Caco-2 (cell line): ENCODE measurements around the gene SLC12A7. TPM values are rescaled to one million over a fixed set of nuclear protein-coding genes. Genes with fewer than 3 reads are reported as not detected.

Source experiments
- BruUV-seq: library from RNA; stranded (reverse); fragments of 400-500 nt; replicated peaks from 2 replicates; lab custom pipeline; 2021; lab: Mats Ljungman, UMichigan
- CTCF ChIA-PET: fragments of 300-600 bp; sonication (Branson Sonifier 250); formaldehyde crosslinking; loops from one replicate; lab custom pipeline; 2022; ENCODE audit warnings: antibody characterized with exemption; lab: Charles Lee
- POLR2A ChIA-PET: fragments of 300-600 bp; sonication (Branson Sonifier 250); formaldehyde crosslinking; loops from one replicate; lab custom pipeline; 2022; ENCODE audit warnings: antibody characterized with exemption; lab: Charles Lee
- DNase-seq, 2 experiments: peaks; one replicate each; pipeline versions ENCODE4 v3.0.0 to v3.0.0-alpha.2; 2020 to 2022
- H3K27me3 ChIP-seq: replicated peaks from 2 replicates; pipeline ENCODE4 v1.6.0; 2011; ENCODE audit warnings: low read length; ENCODE audit not compliant: control insufficient read depth, insufficient read depth
- H3K36me3 ChIP-seq: 2 replicates; pipeline ENCODE4 v1.5.1; 2011; ENCODE audit warnings: low read length; ENCODE audit not compliant: control insufficient read depth, insufficient read depth
- H3K4me1 ChIP-seq: fragments of 250-450 bp; sonication (Bioruptor Pico); 2 replicates; pipeline ENCODE4 v1.5.1; 2020; ENCODE audit warnings: mild to moderate bottlenecking
- H3K4me3 ChIP-seq: 2 replicates; pipeline ENCODE4 v1.5.1; 2011; ENCODE audit warnings: low read depth, mild to moderate bottlenecking, control low read depth, low read length
- H3K9me3 ChIP-seq: fragments of 250-450 bp; sonication (Bioruptor Pico); 2 replicates; pipeline ENCODE4 v1.5.1; 2020; ENCODE audit warnings: mild to moderate bottlenecking, moderate library complexity
- H3K27ac Mint-ChIP-seq: one replicate; pipeline ENCODE4 v1.8.0; 2022; ENCODE audit warnings: mixed read lengths; ENCODE audit not compliant: unreplicated experiment
- H3K27me3 Mint-ChIP-seq: one replicate; pipeline ENCODE4 v1.8.0; 2022; ENCODE audit warnings: mixed read lengths; ENCODE audit not compliant: insufficient read depth, unreplicated experiment
- H3K36me3 Mint-ChIP-seq: one replicate; pipeline ENCODE4 v1.8.0; 2022; ENCODE audit warnings: mild to moderate bottlenecking, mixed read lengths; ENCODE audit not compliant: insufficient read depth, unreplicated experiment
- H3K4me1 Mint-ChIP-seq: one replicate; pipeline ENCODE4 v1.8.0; 2022; ENCODE audit warnings: low read depth, mixed read lengths; ENCODE audit not compliant: unreplicated experiment
- H3K4me3 Mint-ChIP-seq: one replicate; pipeline ENCODE4 v1.8.0; 2022; ENCODE audit warnings: mild to moderate bottlenecking, moderate library complexity, mixed read lengths; ENCODE audit not compliant: unreplicated experiment
- H3K9me3 Mint-ChIP-seq: one replicate; pipeline ENCODE4 v1.8.0; 2022; ENCODE audit warnings: mixed read lengths; ENCODE audit not compliant: unreplicated experiment
- CTCF ChIP-seq, 2 experiments: fragments of 200-600 bp in 1 of 2; IDR thresholded peaks; 1 replicate in 1 of 2; 2 replicates in 1 of 2; pipeline versions ENCODE4 v1.5.1 to v1.8.0; 2011 to 2022; ENCODE audit warnings: antibody characterized with exemption in 1 of 2, control low read depth in 1 of 2, inconsistent platforms in 1 of 2, low read depth in 1 of 2, low read length in 1 of 2, mild to moderate bottlenecking in 1 of 2, moderate library complexity in 1 of 2; ENCODE audit not compliant: insufficient read depth in 1 of 2, severe bottlenecking in 1 of 2, unreplicated experiment in 1 of 2
- intact Hi-C: fragments of 100-400 bp; cut with micrococcal nuclease; formaldehyde crosslinking; loops from one replicate; pipeline ENCODE4 v1.10.0; 2022; ENCODE audit not compliant: unreplicated experiment
- total RNA-seq: library from RNA; stranded (reverse); gene quantifications from 2 replicates; pipeline ENCODE4 v1.2.3, GENCODE V29; 2022

SLC12A7 gene
- total RNA-seq, 1 experiment from 2014 or later: 41.7 TPM

- Mint-ChIP-seq H3K4me1 (peaks cover 21% of the 10 kb centered on the region), H3K36me3 (peaks cover 9% of the 10 kb centered on the region), H3K27me3 (no peaks in the 10 kb centered on the region)
Observed at GRCh38 chr5:1104327-1105006, 7.4 kb downstream of the SLC12A7 start.

GRCh38 chr5:1103505-1104326, 8.1 kb downstream of the SLC12A7 start:
- BruUV-seq: no TSS peak
- Mint-ChIP-seq H3K27ac (no peak overlapping the region), H3K4me1 (peaks cover 21% of the 10 kb centered on the region), H3K36me3 (peaks cover 9% of the 10 kb centered on the region), H3K4me3 (no peak overlapping the region), H3K27me3 (no peaks in the 10 kb centered on the region), H3K9me3 (no peaks in the 10 kb centered on the region)
- H3K27me3 ChIP-seq: no peaks in the 10 kb centered on the region
- POLR2A ChIA-PET: no interaction called here
- no peak for TF ChIP-seq CTCF (IDR thresholded peaks at IDR 0.05; ENCODE audit: insufficient read depth in 1 of 2, low read depth in 1 of 2, low read length in 1 of 2, severe bottlenecking in 1 of 2, unreplicated experiment in 1 of 2)
- H3K9me3 ChIP-seq: no peaks in the 10 kb centered on the region
- intact Hi-C loops: no loop called here
- no peak for DNase-seq
- no peaks in the 10 kb centered on the region; the same call in 1 of the 2 replicates for H3K36me3 ChIP-seq
- CTCF ChIA-PET: no interaction called here
- H3K4me1 ChIP-seq: peaks cover 41% of the 10 kb centered on the region
- no peak overlapping the region for H3K4me3 ChIP-seq

More at GRCh38 chr5:1104327-1105006, 7.4 kb downstream of the SLC12A7 start:
- Histone ChIP-seq H3K27me3 (no peaks in the 10 kb centered on the region), H3K9me3 (no peaks in the 10 kb centered on the region), H3K4me1 (peaks cover 41% of the 10 kb centered on the region), H3K4me3 (no peak overlapping the region), H3K36me3 (no peaks in the 10 kb centered on the region; the same call in 1 of the 2 replicates)
- Mint-ChIP-seq H3K9me3 (no peaks in the 10 kb centered on the region), H3K27ac (no peak overlapping the region), H3K4me3 (no peak overlapping the region)
- no peak for TF ChIP-seq CTCF (IDR thresholded peaks at IDR 0.05; ENCODE audit: insufficient read depth in 1 of 2, low read depth in 1 of 2, low read length in 1 of 2, severe bottlenecking in 1 of 2, unreplicated experiment in 1 of 2)
- no peak for DNase-seq
- POLR2A ChIA-PET: no interaction called here
- CTCF ChIA-PET: no interaction called here
- intact Hi-C loops: no loop called here
- BruUV-seq: no TSS peak

GRCh38 chr5:1103093-1103492, 8.8 kb downstream of the SLC12A7 start:
- peaks cover 21% of the 10 kb centered on the region for H3K4me1 Mint-ChIP-seq
- H3K27me3 Mint-ChIP-seq: no peaks in the 10 kb centered on the region
- no peak overlapping the region for H3K4me3 Mint-ChIP-seq
- H3K27me3 ChIP-seq: no peaks in the 10 kb centered on the region
- no peaks in the 10 kb centered on the region for H3K9me3 Mint-ChIP-seq
- peaks cover 9% of the 10 kb centered on the region for H3K36me3 Mint-ChIP-seq
- BruUV-seq: no TSS peak
- TF ChIP-seq CTCF (IDR thresholded peaks at IDR 0.05; ENCODE audit: insufficient read depth in 1 of 2, low read depth in 1 of 2, low read length in 1 of 2, severe bottlenecking in 1 of 2, unreplicated experiment in 1 of 2): no peak
- DNase-seq: no peak
- ChIA-PET POLR2A (no interaction called here), CTCF (no interaction called here)
- H3K4me1 ChIP-seq: peaks cover 36% of the 10 kb centered on the region
- no peak overlapping the region for H3K27ac Mint-ChIP-seq
- no peaks in the 10 kb centered on the region; the same call in 1 of the 2 replicates for H3K36me3 ChIP-seq
- H3K9me3 ChIP-seq: no peaks in the 10 kb centered on the region
- H3K4me3 ChIP-seq: no peak overlapping the region
- intact Hi-C loops: no loop called here
